Adrenal gland (tissue), 5 donors: ENCODE measurements around the gene HMGB4.

Experiments
- CTCF ChIP-seq, 6 experiments: fragments of 450-650 bp in 4 of 6; fragments of 200-600 bp in 2 of 6; sonication (generic) in 1 of 6; IDR thresholded peaks; 1 replicate in 5 of 6; 2 replicates in 1 of 6; pipeline versions ENCODE4 v1.5.1 to v1.8.0; 2016 to 2021; ENCODE audit warnings: antibody characterized with exemption in 6 of 6, mild to moderate bottlenecking in 2 of 6, moderate library complexity in 1 of 6
- POLR2A ChIP-seq, 2 donors: fragments of 450-650 bp; IDR thresholded peaks; one replicate each; pipeline ENCODE4 v1.6.1; 2017; ENCODE audit warnings: antibody characterized with exemption in 2 of 2, mild to moderate bottlenecking in 2 of 2, moderate library complexity in 1 of 2
- donor health status: DM: no; HTN: no; CAD: no.

- TF ChIP-seq CTCF (IDR thresholded peaks at IDR 0.05) (no peak), POLR2A (IDR thresholded peaks at IDR 0.05) (no peak)
Measured at GRCh38 chr1:33872275-33872674, 8.4 kb downstream of the HMGB4 start.
